HepG2 (cell line): Measurements from ENCODE around the gene AMIGO2. TPM values are rescaled to one million over a fixed set of nuclear protein-coding genes. Genes with fewer than 3 reads are reported as not detected.

Experiments
- ATAC-seq: fragments of 200-7000 bp; cut with Tn5 transposase; 3 replicates; pipeline ENCODE4 v1.9.1; 2020; ENCODE audit warnings: mild to moderate bottlenecking, moderate library complexity
- BruUV-seq: library from RNA; stranded (reverse); fragments of 400-500 nt; replicated peaks from 2 replicates; lab custom pipeline; 2021; lab: Mats Ljungman, UMichigan
- CTCF ChIA-PET: fragments of 300-600 bp; formaldehyde crosslinking; extraction: SDS; loops from one replicate; lab custom pipeline; 2021; ENCODE audit warnings: low total read pairs, inconsistent platforms, low intra/inter-chr PET ratio; lab: Yijun Ruan, JAX
- POLR2A ChIA-PET: fragments of 350-600 bp; sonication (Branson Sonifier 250); formaldehyde crosslinking; loops from one replicate; lab custom pipeline; 2020; ENCODE audit warnings: antibody characterized with exemption, inconsistent platforms; lab: Yijun Ruan, JAX
- DNase-seq: peaks from one replicate; pipeline ENCODE4 v3.0.0-alpha.2; 2015; ENCODE audit warnings: low spot score
- FAIRE-seq: peaks from 3 replicates; lab custom pipeline; 2011; peaks lifted over from hg19 to GRCh38; lab: Jason Lieb, UNC
- H2AFZ ChIP-seq: one replicate; pipeline ENCODE4 v1.6.1; 2011; ENCODE audit warnings: low read length, inconsistent platforms
- H3K27ac ChIP-seq: fragments of 300-600 bp; 3 replicates; pipeline ENCODE4 v1.8.0; 2011; ENCODE audit warnings: mixed run types, mild to moderate bottlenecking, mixed read lengths, low read length, inconsistent platforms; ENCODE audit not compliant: insufficient read depth; ENCODE audit errors: extremely low read length
- H3K27me3 ChIP-seq, 2 experiments: fragments of 200-600 bp in 1 of 2; 2 replicates in 1 of 2; 3 replicates in 1 of 2; pipeline versions ENCODE4 v1.6.0 to v1.8.0; 2011; ENCODE audit warnings: low read length in 2 of 2, mild to moderate bottlenecking in 2 of 2, moderate library complexity in 2 of 2, inconsistent platforms in 1 of 2; ENCODE audit not compliant: insufficient read depth in 2 of 2, control insufficient read depth in 1 of 2
- H3K36me3 ChIP-seq, 2 experiments: fragments of 200-600 bp in 1 of 2; replicated peaks in 1 of 2; 2 replicates in 1 of 2; 3 replicates in 1 of 2; pipeline versions ENCODE4 v1.5.1 to v1.8.0; 2011; ENCODE audit warnings: low read length in 2 of 2, inconsistent platforms in 1 of 2; ENCODE audit not compliant: insufficient read depth in 2 of 2, control insufficient read depth in 1 of 2
- H3K4me1 ChIP-seq: 2 replicates; pipeline ENCODE4 v1.5.1; 2012; ENCODE audit warnings: low read length, inconsistent platforms; ENCODE audit not compliant: insufficient read depth
- H3K4me2 ChIP-seq: 2 replicates; pipeline ENCODE4 v1.6.0; 2011; ENCODE audit warnings: low read depth, low read length, inconsistent platforms
- H3K4me3 ChIP-seq, 3 experiments: fragments of 200-600 bp in 1 of 3; sonication (generic), shearing (Covaris generic) in 1 of 3; replicated peaks in 1 of 3; 2 replicates each; pipeline ENCODE4 v1.5.1; 2011 to 2016; ENCODE audit warnings: low read length in 3 of 3, inconsistent platforms in 2 of 3, low read depth in 2 of 3, mild to moderate bottlenecking in 2 of 3, control low read depth in 1 of 3, mixed read lengths in 1 of 3; ENCODE audit not compliant: insufficient read depth in 1 of 3
- H3K79me2 ChIP-seq: one replicate; pipeline ENCODE4 v1.6.1; 2011; ENCODE audit warnings: low read length, inconsistent platforms; ENCODE audit not compliant: insufficient read depth
- H3K9ac ChIP-seq: 2 replicates; pipeline ENCODE4 v1.6.0; 2011; ENCODE audit warnings: mild to moderate bottlenecking, low read depth, low read length, inconsistent platforms; ENCODE audit not compliant: insufficient read depth
- H3K9me3 ChIP-seq: 2 replicates; pipeline ENCODE4 v1.5.1; 2012; ENCODE audit warnings: mild to moderate bottlenecking, low read length
- H4K20me1 ChIP-seq: 2 replicates; pipeline ENCODE4 v1.6.0; 2011; ENCODE audit warnings: inconsistent platforms, mild to moderate bottlenecking, low read length, moderate library complexity; ENCODE audit not compliant: insufficient read depth
- ATF7 ChIP-seq, 2 experiments: fragments of 450-650 bp in 1 of 2; sonication (generic) in 1 of 2; formaldehyde crosslinking in 1 of 2; IDR thresholded peaks; 2 replicates each; pipeline versions ENCODE4 v1.4.0 to v1.6.1; 2016 to 2020; ENCODE audit warnings: antibody characterized with exemption in 1 of 2, mild to moderate bottlenecking in 1 of 2, missing genetic modification reagents in 1 of 2
- BRCA1 ChIP-seq: sonication (generic); formaldehyde crosslinking; IDR thresholded peaks from 2 replicates; pipeline ENCODE4 v1.4.0; 2020; ENCODE audit warnings: missing genetic modification reagents
- CENPT ChIP-seq: sonication (generic); formaldehyde crosslinking; IDR thresholded peaks from 2 replicates; pipeline ENCODE4 v1.8.0; 2022; ENCODE audit warnings: low read depth, mild to moderate bottlenecking, moderate library complexity, missing genetic modification reagents
- DR1 ChIP-seq: sonication (generic); formaldehyde crosslinking; IDR thresholded peaks from 2 replicates; pipeline ENCODE4 v1.8.0; 2021; ENCODE audit warnings: mild to moderate bottlenecking, missing genetic modification reagents, inconsistent platforms
- GTF2F1 ChIP-seq: fragments of 150-350 bp; IDR thresholded peaks from 2 replicates; pipeline ENCODE4 v1.6.1; 2014; ENCODE audit warnings: low read length
- MTA1 ChIP-seq: sonication (generic); formaldehyde crosslinking; IDR thresholded peaks from 2 replicates; pipeline ENCODE4 v1.4.0; 2020; ENCODE audit warnings: missing genetic modification reagents, mild to moderate bottlenecking, borderline replicate concordance
- PHF21A ChIP-seq: sonication (generic); formaldehyde crosslinking; IDR thresholded peaks from 2 replicates; pipeline ENCODE4 v1.5.0; 2020; ENCODE audit warnings: mild to moderate bottlenecking, missing genetic modification reagents
- RARG ChIP-seq: sonication (generic); formaldehyde crosslinking; IDR thresholded peaks from 2 replicates; pipeline ENCODE4 v1.4.0; 2020; ENCODE audit warnings: low read depth, mild to moderate bottlenecking, missing genetic modification reagents
- SIN3A ChIP-seq: IDR thresholded peaks from 2 replicates; pipeline ENCODE4 v1.6.1; 2011; ENCODE audit warnings: low read depth, mild to moderate bottlenecking, control low read depth, low read length, borderline replicate concordance
- ZFP90 ChIP-seq: sonication (generic); formaldehyde crosslinking; IDR thresholded peaks from 2 replicates; pipeline ENCODE4 v1.8.0; 2022; ENCODE audit warnings: missing genetic modification reagents, mild to moderate bottlenecking, inconsistent platforms, borderline replicate concordance
- ZFX ChIP-seq: sonication (generic); formaldehyde crosslinking; IDR thresholded peaks from 2 replicates; pipeline ENCODE4 v1.4.0; 2020; ENCODE audit warnings: mild to moderate bottlenecking, low read depth, missing genetic modification reagents, moderate library complexity
- ZNF292 ChIP-seq: sonication (generic); formaldehyde crosslinking; IDR thresholded peaks from 2 replicates; pipeline ENCODE4 v1.8.1; 2022; ENCODE audit warnings: mild to moderate bottlenecking, low read depth, missing genetic modification reagents, borderline replicate concordance
- ZNF329 ChIP-seq: sonication (generic); formaldehyde crosslinking; IDR thresholded peaks from 2 replicates; pipeline ENCODE4 v1.9.0; 2021; ENCODE audit warnings: low read depth, mild to moderate bottlenecking, missing genetic modification reagents
- ZNF33A ChIP-seq: sonication (generic); formaldehyde crosslinking; IDR thresholded peaks from 2 replicates; pipeline ENCODE4 v1.5.1; 2020; ENCODE audit warnings: missing genetic modification reagents, mild to moderate bottlenecking, moderate library complexity, borderline replicate concordance
- ZNF343 ChIP-seq: sonication (generic); formaldehyde crosslinking; IDR thresholded peaks from 2 replicates; pipeline ENCODE4 v1.4.0; 2020; ENCODE audit warnings: mild to moderate bottlenecking, missing genetic modification reagents
- ZNF431 ChIP-seq: sonication (generic); formaldehyde crosslinking; IDR thresholded peaks from 2 replicates; pipeline ENCODE4 v1.9.0; 2022; ENCODE audit warnings: missing genetic modification reagents, low read depth, mild to moderate bottlenecking, borderline replicate concordance
- ZNF672 ChIP-seq: sonication (generic); formaldehyde crosslinking; IDR thresholded peaks from 2 replicates; pipeline ENCODE4 v1.8.1; 2022; ENCODE audit warnings: missing genetic modification reagents
- ZNF788 ChIP-seq: sonication (generic); formaldehyde crosslinking; IDR thresholded peaks from 2 replicates; pipeline ENCODE4 v1.5.0; 2020; ENCODE audit warnings: mild to moderate bottlenecking, missing genetic modification reagents, borderline replicate concordance
- ZSCAN29 ChIP-seq: sonication (generic); formaldehyde crosslinking; conservative IDR thresholded peaks from 2 replicates; pipeline ENCODE4 v1.4.0; 2020; ENCODE audit warnings: mild to moderate bottlenecking, missing genetic modification reagents
- WGBS: methylation state at CpG from one replicate; pipeline ENCODE4 v1.1.6; 2017; ENCODE audit warnings: low lambda C conversion rate; 5-methylcytosine and 5-hydroxymethylcytosine counted together
- in situ Hi-C: cut with HindIII; loops from 2 replicates; pipeline ENCODE4 v1.10.0; 2017; ENCODE audit warnings: low pct_unique_long_range_greater_than_20kb; ENCODE audit not compliant: extremely low pct_ligation_motif_present
- intact Hi-C: fragments of 100-400 bp; cut with micrococcal nuclease; formaldehyde crosslinking; loops from one replicate; pipeline ENCODE4 v1.10.0; 2022; ENCODE audit not compliant: unreplicated experiment
- polyA plus RNA-seq, 8 experiments: library from polyadenylated mRNA; depleted of rRNA in 3 of 8; stranded (reverse) in 7 of 8; unstranded in 1 of 8; fragments of >200 nt; fragmentation: Illumina TruSeq in 4 of 8; extraction: Trizol in 4 of 8; gene quantifications; 2 replicates each; pipeline versions ENCODE4 v1.2.1 to v1.2.3, GENCODE V29; 2011 to 2016; ENCODE audit warnings: low read depth in 4 of 8, missing spikeins in 1 of 8, mixed read lengths in 1 of 8; ENCODE audit not compliant: insufficient read depth in 1 of 8
- total RNA-seq, 5 experiments: library from RNA; depleted of rRNA; stranded (reverse); fragments of >200 nt; fragmentation: Illumina TruSeq; extraction: Trizol; gene quantifications; 2 replicates each; pipeline ENCODE4 v1.2.3, GENCODE V29; 2016; ENCODE audit warnings: low read depth in 1 of 5
- TF ChIP-seq, protein P1 (sequence below): sonication (generic); formaldehyde crosslinking; IDR thresholded peaks from 2 replicates; pipeline ENCODE4 v1.5.1; 2020; ENCODE audit warnings: missing genetic modification reagents, mild to moderate bottlenecking, borderline replicate concordance
- TF ChIP-seq, protein P2 (sequence below): sonication (generic); formaldehyde crosslinking; IDR thresholded peaks from 2 replicates; pipeline ENCODE4 v1.4.0; 2020; ENCODE audit warnings: missing genetic modification reagents
- TF ChIP-seq, protein P3 (sequence below): IDR thresholded peaks from 2 replicates; pipeline ENCODE4 v1.6.1; 2012; ENCODE audit warnings: inconsistent platforms

The AMIGO2 gene
- total and polyA plus RNA-seq, 2 of the 13 experiments (the other 11 are each of a cell fraction or from before 2014, with no cell fraction given): not detected

DNA sequence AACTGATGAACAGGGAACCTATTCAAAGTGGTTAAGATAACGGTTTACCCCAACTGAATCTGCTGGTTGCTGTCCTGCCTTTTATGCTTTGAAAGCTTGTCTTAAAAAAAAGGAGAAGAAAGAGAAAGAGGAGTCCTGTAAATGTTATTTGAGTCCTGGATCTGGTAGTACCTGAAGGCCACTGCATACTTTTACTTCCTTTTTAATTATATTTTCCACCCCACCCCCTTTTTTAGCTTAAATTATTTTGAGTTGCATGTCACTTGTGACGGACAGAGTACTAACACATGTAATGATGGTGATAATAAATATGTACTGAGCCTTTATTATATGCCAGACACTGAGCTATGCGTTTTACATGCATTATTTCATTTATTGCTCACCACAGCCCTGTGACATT is 2.5 kb upstream of the AMIGO2 start (continued):
- no peak for TF ChIP-seq ATF7 (IDR thresholded peaks at IDR 0.05)
- no peak for TF ChIP-seq ATF7 (CRISPR knock-in tag; IDR thresholded peaks at IDR 0.05)
- no peak for TF ChIP-seq ZNF329 (CRISPR knock-in tag)
- TF ChIP-seq ZFP90: no peak
- no peak for TF ChIP-seq MTA1 (CRISPR knock-in tag)
- no peak for TF ChIP-seq ZNF672 (CRISPR knock-in tag)
- no peak for TF ChIP-seq CENPT (CRISPR knock-in tag)

DNA sequence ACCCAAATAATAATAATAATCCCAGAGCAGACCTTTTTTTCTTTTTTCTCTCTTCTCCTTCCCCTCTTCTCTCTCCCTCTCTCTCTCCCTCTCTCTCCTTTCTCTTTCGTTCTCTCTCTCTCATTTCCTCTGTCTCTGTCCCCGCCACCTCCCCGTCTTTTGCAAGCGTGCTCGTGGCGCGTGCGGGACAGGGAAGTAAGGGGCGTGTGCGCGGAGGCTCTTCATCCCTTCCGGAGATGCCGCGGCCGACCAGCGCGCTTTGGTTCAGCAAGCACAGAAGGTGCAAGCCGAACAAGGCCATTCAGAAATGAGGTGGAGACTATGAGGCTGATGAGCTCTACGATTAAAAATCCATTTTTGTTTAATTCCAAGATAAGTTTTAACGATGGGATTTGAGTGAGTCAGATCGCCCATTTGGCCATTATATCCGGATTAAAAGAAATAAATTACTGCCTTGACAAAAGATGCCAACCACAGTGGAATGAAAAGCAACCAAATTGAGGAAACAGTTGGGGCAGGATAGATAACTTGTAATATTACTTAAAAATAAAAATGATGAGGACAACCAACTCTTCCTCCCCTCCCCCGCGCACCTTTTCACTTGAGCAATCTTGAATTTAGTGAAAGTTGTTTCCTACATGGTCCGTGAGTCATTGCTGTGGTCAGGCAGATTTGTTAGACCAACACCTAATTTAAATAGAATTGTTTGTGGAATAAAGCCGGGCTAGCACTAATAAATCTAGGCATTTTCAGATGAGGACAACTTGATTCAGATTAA is 1.2 kb upstream of the AMIGO2 start:
- Histone ChIP-seq H3K27me3 (peaks cover 4 to 29% of the 10 kb centered on the region in 2 experiments), H3K79me2 (no peaks in the 10 kb centered on the region), H3K4me1 (peaks cover 23% of the 10 kb centered on the region), H3K27ac (no peak overlapping the region), H3K36me3 (no peaks in the 10 kb centered on the region), H4K20me1 (no peaks in the 10 kb centered on the region), H3K4me3 (no peak overlapping the region), H2AFZ (no peak overlapping the region), H3K4me2 (no peak overlapping the region), H3K9me3 (no peaks in the 10 kb centered on the region), H3K9ac (no peak overlapping the region)
- ChIA-PET CTCF (no interaction called here), POLR2A (no interaction called here)
- no peak for FAIRE-seq
- BruUV-seq: no TSS peak
- in situ Hi-C loops: no loop called here
- 85% methylated on average over 26 of the region's 26 CpGs for WGBS
- intact Hi-C loops: no loop called here
- DNase-seq: no peak
- ATAC-seq: no peak
- TF ChIP-seq BRCA1 (CRISPR knock-in tag): no peak
- no peak for TF ChIP-seq GTF2F1
- TF ChIP-seq ZNF33A: no peak
- TF ChIP-seq, protein P1, sequence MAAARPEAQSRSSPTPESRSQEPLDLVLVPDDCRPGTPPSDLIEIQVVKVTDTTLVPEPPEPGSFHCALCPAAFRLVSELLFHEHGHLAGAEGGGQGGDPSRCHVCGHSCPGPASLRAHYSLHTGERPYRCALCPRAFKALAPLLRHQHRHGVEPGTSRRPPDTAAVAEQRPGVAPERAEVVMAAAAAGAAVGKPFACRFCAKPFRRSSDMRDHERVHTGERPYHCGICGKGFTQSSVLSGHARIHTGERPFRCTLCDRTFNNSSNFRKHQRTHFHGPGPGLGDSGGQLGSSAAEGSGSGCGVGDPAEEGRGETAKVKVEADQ: no peak
- no peak for TF ChIP-seq DR1 (CRISPR knock-in tag)
- no peak for TF ChIP-seq ZNF788 (CRISPR knock-in tag)
- no peak for TF ChIP-seq RARG (CRISPR knock-in tag)
- TF ChIP-seq, protein P2, sequence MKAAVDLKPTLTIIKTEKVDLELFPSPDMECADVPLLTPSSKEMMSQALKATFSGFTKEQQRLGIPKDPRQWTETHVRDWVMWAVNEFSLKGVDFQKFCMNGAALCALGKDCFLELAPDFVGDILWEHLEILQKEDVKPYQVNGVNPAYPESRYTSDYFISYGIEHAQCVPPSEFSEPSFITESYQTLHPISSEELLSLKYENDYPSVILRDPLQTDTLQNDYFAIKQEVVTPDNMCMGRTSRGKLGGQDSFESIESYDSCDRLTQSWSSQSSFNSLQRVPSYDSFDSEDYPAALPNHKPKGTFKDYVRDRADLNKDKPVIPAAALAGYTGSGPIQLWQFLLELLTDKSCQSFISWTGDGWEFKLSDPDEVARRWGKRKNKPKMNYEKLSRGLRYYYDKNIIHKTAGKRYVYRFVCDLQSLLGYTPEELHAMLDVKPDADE (CRISPR knock-in tag): no peak
- TF ChIP-seq PHF21A (CRISPR knock-in tag): no peak
- no peak for TF ChIP-seq ZSCAN29
- no peak for TF ChIP-seq ZNF292 (CRISPR knock-in tag)
- TF ChIP-seq ZNF343: no peak
- no peak for TF ChIP-seq ZNF431
- TF ChIP-seq, protein P3, sequence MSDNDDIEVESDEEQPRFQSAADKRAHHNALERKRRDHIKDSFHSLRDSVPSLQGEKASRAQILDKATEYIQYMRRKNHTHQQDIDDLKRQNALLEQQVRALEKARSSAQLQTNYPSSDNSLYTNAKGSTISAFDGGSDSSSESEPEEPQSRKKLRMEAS: no peak
- no peak for TF ChIP-seq SIN3A
- TF ChIP-seq ZFX (CRISPR knock-in tag): no peak
